Panc1 (cell line): ENCODE measurements around the gene NCAPG. TPM values are rescaled to one million over a fixed set of nuclear protein-coding genes. Genes with fewer than 3 reads are reported as not detected.

Source experiments
- ATAC-seq: fragments of 200-7000 bp; cut with Tn5 transposase; 2 replicates; pipeline ENCODE4 v1.9.1; 2020; ENCODE audit warnings: mild to moderate bottlenecking, moderate library complexity
- BruUV-seq: library from RNA; stranded (reverse); fragments of 400-500 nt; replicated peaks from 2 replicates; lab custom pipeline; 2021; lab: Mats Ljungman, UMichigan
- CTCF ChIA-PET: fragments of 300-600 bp; sonication (Branson Sonifier 250); formaldehyde crosslinking; loops from one replicate; lab custom pipeline; 2022; ENCODE audit warnings: antibody characterized with exemption; lab: Charles Lee
- POLR2A ChIA-PET: fragments of 300-600 bp; sonication (Branson Sonifier 250); formaldehyde crosslinking; loops from one replicate; lab custom pipeline; 2022; ENCODE audit warnings: antibody characterized with exemption; lab: Charles Lee
- DNase-seq: peaks from one replicate; pipeline ENCODE4 v3.0.0-alpha.2; 2010; ENCODE audit warnings: low read depth, low spot score
- H3K27ac ChIP-seq: 2 replicates; pipeline ENCODE4 v1.5.1; 2011; ENCODE audit warnings: mild to moderate bottlenecking, low read length, inconsistent platforms
- H3K27me3 ChIP-seq: fragments of 200-500 bp; sonication (Bioruptor generic); 2 replicates; pipeline ENCODE4 v1.6.0; 2014; ENCODE audit warnings: low read length, inconsistent platforms; ENCODE audit not compliant: control insufficient read depth, insufficient read depth
- H3K36me3 ChIP-seq: fragments of 200-500 bp; sonication (Bioruptor generic); 2 replicates; pipeline ENCODE4 v1.5.1; 2014; ENCODE audit warnings: inconsistent platforms, mild to moderate bottlenecking, low read length, moderate library complexity; ENCODE audit not compliant: control insufficient read depth, insufficient read depth
- H3K4me1 ChIP-seq: 2 replicates; pipeline ENCODE4 v1.5.1; 2011; ENCODE audit warnings: inconsistent platforms, mild to moderate bottlenecking, low read length, moderate library complexity; ENCODE audit not compliant: control insufficient read depth, insufficient read depth
- H3K4me3 ChIP-seq, 2 experiments: 2 replicates each; pipeline ENCODE4 v1.5.1; 2011 to 2012; ENCODE audit warnings: low read depth in 2 of 2, low read length in 2 of 2, mild to moderate bottlenecking in 2 of 2, inconsistent platforms in 1 of 2, moderate library complexity in 1 of 2
- H3K9me3 ChIP-seq: fragments of 200-500 bp; sonication (Bioruptor generic); 2 replicates; pipeline ENCODE4 v1.5.1; 2014; ENCODE audit warnings: low read depth, mild to moderate bottlenecking, inconsistent platforms, low read length, moderate library complexity; ENCODE audit not compliant: control insufficient read depth, insufficient read depth
- POLR2AphosphoS5 ChIP-seq: IDR thresholded peaks from 2 replicates; pipeline ENCODE4 v1.6.1; 2012; ENCODE audit warnings: mild to moderate bottlenecking, low read depth, low read length, moderate library complexity
- SIN3A ChIP-seq: IDR thresholded peaks from 2 replicates; pipeline ENCODE4 v1.6.1; 2012; ENCODE audit warnings: low read depth, mild to moderate bottlenecking, low read length, moderate library complexity, borderline replicate concordance; ENCODE audit not compliant: insufficient read depth
- TCF7L2 ChIP-seq: IDR thresholded peaks from 2 replicates; pipeline ENCODE4 v1.6.1; 2011; ENCODE audit warnings: mild to moderate bottlenecking, low read depth, low read length, inconsistent platforms
- in situ Hi-C: cut with HindIII; loops from 2 replicates; pipeline ENCODE4 v1.10.0; 2016; ENCODE audit warnings: low sequenced_read_pairs, low pct_unique_long_range_greater_than_20kb
- intact Hi-C: fragments of 100-400 bp; cut with micrococcal nuclease; formaldehyde crosslinking; loops from one replicate; pipeline ENCODE4 v1.10.0; 2022; ENCODE audit not compliant: unreplicated experiment
- total RNA-seq: library from RNA; stranded (reverse); gene quantifications from one replicate; pipeline ENCODE4 v1.2.1, GENCODE V29; 2021; ENCODE audit not compliant: unreplicated experiment
- TF ChIP-seq, protein P1 (sequence below), 2 experiments: IDR thresholded peaks; 2 replicates each; pipeline ENCODE4 v1.6.1; 2011 to 2012; ENCODE audit warnings: low read depth in 2 of 2, control low read depth in 1 of 2, low read length in 1 of 2, mild to moderate bottlenecking in 1 of 2, moderate library complexity in 1 of 2; ENCODE audit not compliant: insufficient read depth in 1 of 2
- TF ChIP-seq, protein P2 (sequence below): fragments of 450-650 bp; IDR thresholded peaks from 2 replicates; pipeline ENCODE4 v1.5.1; 2017; ENCODE audit warnings: mild to moderate bottlenecking

Gene NCAPG
- total RNA-seq, 1 experiment from 2014 or later: 31.0 TPM

DNA sequence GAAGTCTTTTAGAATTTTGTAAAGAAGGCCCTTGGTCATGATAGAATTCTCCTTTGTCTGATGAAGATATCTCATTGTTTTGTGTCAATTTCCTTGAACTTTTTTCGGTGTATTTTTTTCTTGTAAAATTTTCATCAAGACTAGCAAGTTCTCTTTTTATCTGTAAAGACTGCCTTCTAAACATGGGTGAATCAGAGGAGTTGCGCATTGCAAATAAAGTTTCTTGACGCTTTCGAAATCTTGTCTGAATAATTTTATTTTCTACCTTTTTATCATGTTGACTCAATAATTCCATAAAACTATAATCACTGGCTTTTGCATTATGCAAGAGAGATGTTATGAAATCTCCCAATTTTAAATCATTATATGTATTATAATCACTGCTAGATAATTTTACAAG lies 66.2 kb downstream of the NCAPG start:
- no peak overlapping the region for H3K4me3 ChIP-seq
- in situ Hi-C loops (no loop called here), intact Hi-C loops (no loop called here)
- TF ChIP-seq, protein P1, sequence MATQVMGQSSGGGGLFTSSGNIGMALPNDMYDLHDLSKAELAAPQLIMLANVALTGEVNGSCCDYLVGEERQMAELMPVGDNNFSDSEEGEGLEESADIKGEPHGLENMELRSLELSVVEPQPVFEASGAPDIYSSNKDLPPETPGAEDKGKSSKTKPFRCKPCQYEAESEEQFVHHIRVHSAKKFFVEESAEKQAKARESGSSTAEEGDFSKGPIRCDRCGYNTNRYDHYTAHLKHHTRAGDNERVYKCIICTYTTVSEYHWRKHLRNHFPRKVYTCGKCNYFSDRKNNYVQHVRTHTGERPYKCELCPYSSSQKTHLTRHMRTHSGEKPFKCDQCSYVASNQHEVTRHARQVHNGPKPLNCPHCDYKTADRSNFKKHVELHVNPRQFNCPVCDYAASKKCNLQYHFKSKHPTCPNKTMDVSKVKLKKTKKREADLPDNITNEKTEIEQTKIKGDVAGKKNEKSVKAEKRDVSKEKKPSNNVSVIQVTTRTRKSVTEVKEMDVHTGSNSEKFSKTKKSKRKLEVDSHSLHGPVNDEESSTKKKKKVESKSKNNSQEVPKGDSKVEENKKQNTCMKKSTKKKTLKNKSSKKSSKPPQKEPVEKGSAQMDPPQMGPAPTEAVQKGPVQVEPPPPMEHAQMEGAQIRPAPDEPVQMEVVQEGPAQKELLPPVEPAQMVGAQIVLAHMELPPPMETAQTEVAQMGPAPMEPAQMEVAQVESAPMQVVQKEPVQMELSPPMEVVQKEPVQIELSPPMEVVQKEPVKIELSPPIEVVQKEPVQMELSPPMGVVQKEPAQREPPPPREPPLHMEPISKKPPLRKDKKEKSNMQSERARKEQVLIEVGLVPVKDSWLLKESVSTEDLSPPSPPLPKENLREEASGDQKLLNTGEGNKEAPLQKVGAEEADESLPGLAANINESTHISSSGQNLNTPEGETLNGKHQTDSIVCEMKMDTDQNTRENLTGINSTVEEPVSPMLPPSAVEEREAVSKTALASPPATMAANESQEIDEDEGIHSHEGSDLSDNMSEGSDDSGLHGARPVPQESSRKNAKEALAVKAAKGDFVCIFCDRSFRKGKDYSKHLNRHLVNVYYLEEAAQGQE (IDR thresholded peaks at IDR 0.05; ENCODE audit: insufficient read depth in 1 of 2, low read depth in 2 of 2, low read length in 1 of 2): no peak
- BruUV-seq: no TSS peak
- H3K27ac ChIP-seq: no peak overlapping the region
- no peaks in the 10 kb centered on the region for H3K27me3 ChIP-seq
- ATAC-seq: no peak
- H3K36me3 ChIP-seq: no peaks in the 10 kb centered on the region
- ChIA-PET POLR2A (no interaction called here), CTCF (no interaction called here)
- H3K9me3 ChIP-seq: no peaks in the 10 kb centered on the region
- no peak for DNase-seq
- no peaks in the 10 kb centered on the region for H3K4me1 ChIP-seq

- no TSS peak for BruUV-seq
- CTCF ChIA-PET: no interaction called here
These were observed 66.9 kb downstream of the NCAPG start for GRCh38 chr4:17877661-17878060.

More at GRCh38 chr4:17877661-17878060, 66.9 kb downstream of the NCAPG start:
- DNase-seq (no peak), ATAC-seq (no peak)
- POLR2A ChIA-PET: no interaction called here
- Histone ChIP-seq H3K9me3 (no peaks in the 10 kb centered on the region), H3K4me1 (no peaks in the 10 kb centered on the region), H3K27me3 (no peaks in the 10 kb centered on the region), H3K27ac (no peak overlapping the region), H3K4me3 (no peak overlapping the region), H3K36me3 (no peaks in the 10 kb centered on the region)
- in situ Hi-C loops (no loop called here), intact Hi-C loops (no loop called here)
- TF ChIP-seq POLR2AphosphoS5 (no peak), SIN3A (no peak), TCF7L2 (no peak)
- TF ChIP-seq, protein P2, sequence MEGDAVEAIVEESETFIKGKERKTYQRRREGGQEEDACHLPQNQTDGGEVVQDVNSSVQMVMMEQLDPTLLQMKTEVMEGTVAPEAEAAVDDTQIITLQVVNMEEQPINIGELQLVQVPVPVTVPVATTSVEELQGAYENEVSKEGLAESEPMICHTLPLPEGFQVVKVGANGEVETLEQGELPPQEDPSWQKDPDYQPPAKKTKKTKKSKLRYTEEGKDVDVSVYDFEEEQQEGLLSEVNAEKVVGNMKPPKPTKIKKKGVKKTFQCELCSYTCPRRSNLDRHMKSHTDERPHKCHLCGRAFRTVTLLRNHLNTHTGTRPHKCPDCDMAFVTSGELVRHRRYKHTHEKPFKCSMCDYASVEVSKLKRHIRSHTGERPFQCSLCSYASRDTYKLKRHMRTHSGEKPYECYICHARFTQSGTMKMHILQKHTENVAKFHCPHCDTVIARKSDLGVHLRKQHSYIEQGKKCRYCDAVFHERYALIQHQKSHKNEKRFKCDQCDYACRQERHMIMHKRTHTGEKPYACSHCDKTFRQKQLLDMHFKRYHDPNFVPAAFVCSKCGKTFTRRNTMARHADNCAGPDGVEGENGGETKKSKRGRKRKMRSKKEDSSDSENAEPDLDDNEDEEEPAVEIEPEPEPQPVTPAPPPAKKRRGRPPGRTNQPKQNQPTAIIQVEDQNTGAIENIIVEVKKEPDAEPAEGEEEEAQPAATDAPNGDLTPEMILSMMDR: no peak
- TF ChIP-seq, protein P1 (IDR thresholded peaks at IDR 0.05; ENCODE audit: insufficient read depth in 1 of 2, low read depth in 2 of 2, low read length in 1 of 2): no peak
